Measurements from ENCODE around the gene RNF115. TPM values are rescaled to one million over a fixed set of nuclear protein-coding genes. Genes with fewer than 3 reads are reported as not detected.
"Not testable (repeated sequence)": the region's sequence is repeated elsewhere in the genome, so short reads cannot be mapped to it uniquely, and the experiment has no call there.

The RNF115 gene
- total and polyA plus RNA-seq, 2 donors (not counting 1 experiment from before 2014, with no cell fraction given), result 4.6 to 19.8 TPM

DNA sequence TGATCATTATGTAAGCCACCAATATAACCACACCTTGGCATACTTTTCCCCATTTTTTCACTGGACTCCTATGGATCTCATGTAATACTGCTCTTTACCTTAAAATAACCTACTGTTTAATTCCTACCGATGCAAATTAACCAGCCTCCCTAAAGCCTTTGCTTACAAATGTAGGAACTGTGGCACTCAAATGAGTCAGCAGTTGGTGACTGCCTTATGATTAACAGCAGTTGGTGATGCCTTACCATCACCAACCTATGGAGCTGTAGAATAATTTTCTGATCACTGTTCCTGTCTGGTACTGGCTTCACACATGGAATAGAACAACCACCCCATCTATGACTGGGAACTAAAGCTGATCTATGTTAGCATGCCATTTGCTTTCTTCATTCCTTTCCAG lies 13.8 kb upstream of the RNF115 start:
- Mint-ChIP-seq H3K27me3 (no peaks in the 10 kb centered on the region), H3K4me3 (no peak overlapping the region), H3K9me3 (ENCODE audit: insufficient read depth) (no peaks in the 10 kb centered on the region), H3K4me1 (no peaks in the 10 kb centered on the region), H3K27ac (no peak overlapping the region)
- Histone ChIP-seq H3K36me3 (replicated peaks in 1 of 2; ENCODE audit: control extremely low read depth in 1 of 2, control insufficient read depth in 1 of 2, extremely low read depth in 1 of 2, insufficient read depth in 2 of 2, low read length in 1 of 2) (peaks cover 34 to 91% of the 10 kb centered on the region in 2 experiments), H3K4me3 (ENCODE audit: control extremely low read depth in 1 of 5, extremely low read depth in 1 of 5, insufficient read depth in 1 of 5, low read depth in 2 of 5, low read length in 4 of 5) (no peak overlapping the region), H2AFZ (ENCODE audit: insufficient read depth, low read depth, low read length, poor library complexity, severe bottlenecking) (no peak overlapping the region), H4K20me1 (ENCODE audit: control insufficient read depth, insufficient read depth, low read length, poor library complexity, severe bottlenecking) (no peaks in the 10 kb centered on the region), H3K9ac (ENCODE audit: low read length) (no peak overlapping the region), H3K4me1 (ENCODE audit: control insufficient read depth in 2 of 2, insufficient read depth in 2 of 2, low read length in 2 of 2) (no peaks in the 10 kb centered on the region), H3K4me2 (replicated peaks; ENCODE audit: low read depth, low read length, poor library complexity, severe bottlenecking) (no peak overlapping the region), H3K27me3 (replicated peaks in 1 of 4; ENCODE audit: control extremely low read depth in 1 of 4, control insufficient read depth in 3 of 4, insufficient read depth in 4 of 4, low read length in 3 of 4) (no peaks in the 10 kb centered on the region), H3K79me2 (ENCODE audit: control insufficient read depth, insufficient read depth, low read length) (no peaks in the 10 kb centered on the region), H3K9me3 (ENCODE audit: control extremely low read depth in 1 of 3, control insufficient read depth in 2 of 3, insufficient read depth in 1 of 3, low read length in 2 of 3) (no peaks in the 10 kb centered on the region), H3K27ac (ENCODE audit: low read length in 2 of 2) (no peak overlapping the region)
- POLR2A ChIA-PET, result no interaction called here
- DNase-seq (no peak), ATAC-seq (ENCODE audit: low read depth) (no peak)
- CTCF ChIA-PET, result no interaction called here
- no peak for TF ChIP-seq EZH2 (IDR thresholded peaks at IDR 0.05; ENCODE audit: borderline replicate concordance, insufficient read depth, low read depth, low read length, poor library complexity, severe bottlenecking)
- TF ChIP-seq, protein P1, sequence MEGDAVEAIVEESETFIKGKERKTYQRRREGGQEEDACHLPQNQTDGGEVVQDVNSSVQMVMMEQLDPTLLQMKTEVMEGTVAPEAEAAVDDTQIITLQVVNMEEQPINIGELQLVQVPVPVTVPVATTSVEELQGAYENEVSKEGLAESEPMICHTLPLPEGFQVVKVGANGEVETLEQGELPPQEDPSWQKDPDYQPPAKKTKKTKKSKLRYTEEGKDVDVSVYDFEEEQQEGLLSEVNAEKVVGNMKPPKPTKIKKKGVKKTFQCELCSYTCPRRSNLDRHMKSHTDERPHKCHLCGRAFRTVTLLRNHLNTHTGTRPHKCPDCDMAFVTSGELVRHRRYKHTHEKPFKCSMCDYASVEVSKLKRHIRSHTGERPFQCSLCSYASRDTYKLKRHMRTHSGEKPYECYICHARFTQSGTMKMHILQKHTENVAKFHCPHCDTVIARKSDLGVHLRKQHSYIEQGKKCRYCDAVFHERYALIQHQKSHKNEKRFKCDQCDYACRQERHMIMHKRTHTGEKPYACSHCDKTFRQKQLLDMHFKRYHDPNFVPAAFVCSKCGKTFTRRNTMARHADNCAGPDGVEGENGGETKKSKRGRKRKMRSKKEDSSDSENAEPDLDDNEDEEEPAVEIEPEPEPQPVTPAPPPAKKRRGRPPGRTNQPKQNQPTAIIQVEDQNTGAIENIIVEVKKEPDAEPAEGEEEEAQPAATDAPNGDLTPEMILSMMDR (IDR thresholded peaks at IDR 0.05), result no peak
- intact Hi-C loops (cut with micrococcal nuclease), result no loop called here
- 100% methylated on average over 1 of the region's 1 CpG for WGBS (ENCODE audit: insufficient coverage)

DNA sequence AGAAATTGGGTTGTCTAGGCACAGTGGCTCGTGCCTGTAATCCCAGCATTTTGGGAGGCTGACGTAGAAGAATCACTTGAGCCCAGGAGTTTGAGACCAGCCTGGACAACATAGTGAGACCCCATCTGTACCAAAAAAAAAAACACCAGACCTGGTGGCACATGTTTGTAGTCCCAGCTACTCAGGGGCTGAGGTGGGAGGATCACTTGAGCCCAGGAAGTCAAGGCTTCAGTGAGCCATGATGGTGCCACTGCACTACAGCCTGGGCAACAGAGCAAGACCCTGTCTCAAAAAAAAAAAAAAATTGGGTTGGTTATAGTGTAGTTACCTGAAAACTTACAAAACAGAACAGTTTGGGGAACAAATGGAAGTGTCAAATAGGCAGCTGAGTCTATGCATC lies 6.9 kb upstream of the RNF115 start:
- WGBS (ENCODE audit: insufficient coverage), result 100% methylated on average over 2 of the region's 2 CpGs
- ATAC-seq (ENCODE audit: low read depth); H3K9me3 ChIP-seq (ENCODE audit: control extremely low read depth in 1 of 3, control insufficient read depth in 2 of 3, insufficient read depth in 1 of 3, low read length in 2 of 3); H3K27me3 ChIP-seq (replicated peaks in 1 of 4; ENCODE audit: control extremely low read depth in 1 of 4, control insufficient read depth in 3 of 4, insufficient read depth in 4 of 4, low read length in 3 of 4); H3K4me1 ChIP-seq (ENCODE audit: control insufficient read depth in 2 of 2, insufficient read depth in 2 of 2, low read length in 2 of 2); H3K9ac ChIP-seq (ENCODE audit: low read length); H3K4me3 ChIP-seq (ENCODE audit: control extremely low read depth in 1 of 5, extremely low read depth in 1 of 5, insufficient read depth in 1 of 5, low read depth in 2 of 5, low read length in 4 of 5); H3K27me3 Mint-ChIP-seq; H4K20me1 ChIP-seq (ENCODE audit: control insufficient read depth, insufficient read depth, low read length, poor library complexity, severe bottlenecking); H3K27ac Mint-ChIP-seq; H3K4me2 ChIP-seq (replicated peaks; ENCODE audit: low read depth, low read length, poor library complexity, severe bottlenecking); H3K4me3 Mint-ChIP-seq; H2AFZ ChIP-seq (ENCODE audit: insufficient read depth, low read depth, low read length, poor library complexity, severe bottlenecking); H3K27ac ChIP-seq (ENCODE audit: low read length in 2 of 2); DNase-seq; H3K9me3 Mint-ChIP-seq (ENCODE audit: insufficient read depth); intact Hi-C loops (cut with micrococcal nuclease); CTCF ChIA-PET; H3K79me2 ChIP-seq (ENCODE audit: control insufficient read depth, insufficient read depth, low read length): not testable (repeated sequence)
- H3K4me1 Mint-ChIP-seq, result peaks cover 13% of the 10 kb centered on the region
- H3K36me3 ChIP-seq (replicated peaks in 1 of 2; ENCODE audit: control extremely low read depth in 1 of 2, control insufficient read depth in 1 of 2, extremely low read depth in 1 of 2, insufficient read depth in 2 of 2, low read length in 1 of 2), result peaks cover 18 to 89% of the 10 kb centered on the region in 2 experiments
- POLR2A ChIA-PET, result interaction anchor here (0.7 kb wide), 1 partner anchor 181 kb away, joined by 3 read pairs; no protein-coding TSS in a partner anchor
